H1 (cell line): ENCODE results near the gene CFAP74. TPM values are rescaled to one million over a fixed set of nuclear protein-coding genes. Genes with fewer than 3 reads are reported as not detected.
A peak's percentile ranks its signal among the peaks of the same experiment; 100 is the strongest.

Experiments used
- ASH2L ChIP-seq: fragments of 200-600, 300-600 bp; sonication (generic); IDR thresholded peaks from one replicate; pipeline ENCODE4 v1.7.1; 2017; ENCODE audit warnings: low read length
- ATF2 ChIP-seq: IDR thresholded peaks from 2 replicates; pipeline ENCODE4 v1.6.1; 2012; ENCODE audit warnings: low read length, inconsistent platforms
- ATF3 ChIP-seq: IDR thresholded peaks from 2 replicates; pipeline ENCODE4 v1.6.1; 2011; ENCODE audit warnings: low read depth, mild to moderate bottlenecking, low read length; ENCODE audit not compliant: insufficient read depth
- BRCA1 ChIP-seq: IDR thresholded peaks from 2 replicates; pipeline ENCODE4 v1.6.1; 2012; ENCODE audit warnings: low read depth, low read length, improper control_type of control experiment
- CBX5 ChIP-seq: fragments of 300-800, 300-1000 bp; sonication (generic); IDR thresholded peaks from 2 replicates; pipeline ENCODE4 v1.7.1; 2016; ENCODE audit warnings: antibody characterized with exemption, low read length, low read depth
- CBX8 ChIP-seq: fragments of 300-800, 300-1000 bp; sonication (generic); IDR thresholded peaks from 2 replicates; pipeline ENCODE4 v1.7.1; 2016; ENCODE audit warnings: low read depth, low read length, borderline replicate concordance
- FOSL1 ChIP-seq: IDR thresholded peaks from 2 replicates; pipeline ENCODE4 v1.6.1; 2011; ENCODE audit warnings: mild to moderate bottlenecking, low read depth, low read length, moderate library complexity; ENCODE audit not compliant: insufficient read depth
- KDM5A ChIP-seq: fragments of 200-600 bp; IDR thresholded peaks from 2 replicates; pipeline ENCODE4 v1.7.1; 2012; ENCODE audit warnings: mild to moderate bottlenecking, low read length, inconsistent platforms, mixed read lengths
- NANOG ChIP-seq: IDR thresholded peaks from 2 replicates; pipeline ENCODE4 v1.6.1; 2011; ENCODE audit warnings: low read length, low read depth, mild to moderate bottlenecking, inconsistent platforms; ENCODE audit not compliant: insufficient read depth, poor library complexity, severe bottlenecking
- POLR2A ChIP-seq, 2 experiments: IDR thresholded peaks; 1 replicate in 1 of 2; 2 replicates in 1 of 2; pipeline ENCODE4 v1.6.1; 2011; ENCODE audit warnings: low read depth in 2 of 2, low read length in 2 of 2, mild to moderate bottlenecking in 2 of 2; ENCODE audit errors: control extremely low read depth in 1 of 2
- POLR2AphosphoS5 ChIP-seq: IDR thresholded peaks from 2 replicates; pipeline ENCODE4 v1.6.1; 2011; ENCODE audit warnings: low read depth, low read length
- RAD21 ChIP-seq, 2 experiments: IDR thresholded peaks in 1 of 2; conservative IDR thresholded peaks in 1 of 2; 2 replicates each; pipeline ENCODE4 v1.6.1; 2011; ENCODE audit warnings: low read depth in 2 of 2, low read length in 2 of 2, improper control_type of control experiment in 1 of 2, inconsistent platforms in 1 of 2, mild to moderate bottlenecking in 1 of 2, moderate library complexity in 1 of 2
- RBBP5 ChIP-seq: IDR thresholded peaks from 2 replicates; pipeline ENCODE4 v1.7.1; 2012; ENCODE audit warnings: low read depth, mild to moderate bottlenecking, inconsistent platforms, low read length, moderate library complexity, borderline replicate concordance
- RNF2 ChIP-seq: fragments of 200-900, 300-1000 bp; sonication (generic); IDR thresholded peaks from 2 replicates; pipeline ENCODE4 v1.7.1; 2016; ENCODE audit warnings: borderline replicate concordance, low read depth, mild to moderate bottlenecking, antibody characterized with exemption, low read length; ENCODE audit not compliant: poor library complexity, severe bottlenecking; ENCODE audit errors: missing control alignments
- SP1 ChIP-seq: IDR thresholded peaks from 2 replicates; pipeline ENCODE4 v1.6.1; 2011; ENCODE audit warnings: low read depth, low read length
- SP2 ChIP-seq: IDR thresholded peaks from 2 replicates; pipeline ENCODE4 v1.6.1; 2012; ENCODE audit warnings: mild to moderate bottlenecking, low read length, inconsistent platforms
- SUZ12 ChIP-seq: fragments of 200-600 bp; sonication (generic); IDR thresholded peaks from 2 replicates; pipeline ENCODE4 v1.6.1; 2012; ENCODE audit warnings: mild to moderate bottlenecking, inconsistent platforms, low read length, moderate library complexity, mixed read lengths
- TAF7 ChIP-seq: optimal IDR thresholded peaks from 2 replicates; pipeline ENCODE3; 2011; ENCODE audit warnings: low read depth, mild to moderate bottlenecking, inconsistent platforms, low read length, moderate library complexity, borderline replicate concordance
- USF2 ChIP-seq: IDR thresholded peaks from 2 replicates; pipeline ENCODE4 v1.6.1; 2011; ENCODE audit warnings: low read length, improper control_type of control experiment
- YY1 ChIP-seq: IDR thresholded peaks from 2 replicates; pipeline ENCODE4 v1.6.1; 2011; ENCODE audit warnings: low read depth, mild to moderate bottlenecking, low read length
- ZNF274 ChIP-seq: IDR thresholded peaks from 2 replicates; pipeline ENCODE4 v1.7.0; 2012; ENCODE audit warnings: low read length, borderline replicate concordance; ENCODE audit errors: extremely low read depth
- polyA plus RNA-seq, 7 experiments: library from polyadenylated mRNA; depleted of rRNA in 3 of 7; stranded (reverse) in 5 of 7; unstranded in 2 of 7; fragments of >200 nt in 5 of 7; fragments of 200-250 nt in 2 of 7; gene quantifications; 1 replicate in 5 of 7; 2 replicates in 1 of 7; 4 replicates in 1 of 7; pipeline versions ENCODE4 v1.2.1 to v1.2.3, GENCODE V29; 2011 to 2013; ENCODE audit warnings: missing spikeins in 2 of 7, mixed read lengths in 2 of 7
- total RNA-seq: library from RNA; stranded (reverse); fragmentation: NEBNext Ultra II Directional; extraction: Animal tissue kit (Norgen Biotek cat#: 25700); gene quantifications from 2 replicates; pipeline ENCODE4 v1.2.1, GENCODE V29; 2021

The CFAP74 gene
- total and polyA plus RNA-seq, 2 of the 8 experiments (the other 6 are each of a cell fraction or from before 2014, with no cell fraction given) = 0.09 to 0.20 TPM

GRCh38 chr1:2003541-2004131 is at the start of gene CFAP74 (continued):
- no peak for TF ChIP-seq SP1
- no peak for TF ChIP-seq TAF7
- TF ChIP-seq ATF2 = no peak
- no peak for TF ChIP-seq RBBP5
- TF ChIP-seq FOSL1 = no peak
- TF ChIP-seq USF2 = no peak
- TF ChIP-seq POLR2A (IDR thresholded peaks at IDR 0.05; ENCODE audit: control extremely low read depth in 1 of 2, low read depth in 2 of 2, low read length in 2 of 2) = no peak
- TF ChIP-seq ZNF274 = no peak
- no peak for TF ChIP-seq YY1
- TF ChIP-seq RNF2 = no peak
- TF ChIP-seq RAD21 (IDR thresholded peaks at IDR 0.05 in 1 of 2, conservative IDR thresholded peaks at IDR 0.05 in 1 of 2; ENCODE audit: low read depth in 2 of 2, low read length in 2 of 2) = no peak
- no peak for TF ChIP-seq SUZ12
- no peak for TF ChIP-seq SP2
- no peak for TF ChIP-seq ATF3
- peak; percentile 61; the same call in 1 of the 2 replicates for TF ChIP-seq BRCA1
- no peak for TF ChIP-seq KDM5A
- TF ChIP-seq NANOG = no peak
- no peak for TF ChIP-seq ASH2L
- no peak for TF ChIP-seq CBX8
- TF ChIP-seq CBX5 = no peak
- TF ChIP-seq POLR2AphosphoS5 = no peak
